H9 (cell line): ENCODE results near the gene SLC7A4. TPM values are rescaled to one million over a fixed set of nuclear protein-coding genes. Genes with fewer than 3 reads are reported as not detected.

Source experiments
- DNase-seq: peaks from one replicate; pipeline ENCODE4 v3.0.0-alpha.2; 2017
- H2AFZ ChIP-seq: one replicate; pipeline ENCODE4 v1.6.1; 2013; ENCODE audit warnings: mild to moderate bottlenecking, low read length, control low read depth, moderate library complexity
- H2AK5ac ChIP-seq: 2 replicates; pipeline ENCODE4 v1.6.1; 2013; ENCODE audit warnings: low read length, control low read depth, mixed read lengths; ENCODE audit not compliant: insufficient read length
- H2BK120ac ChIP-seq: one replicate; pipeline ENCODE4 v1.6.1; 2013; ENCODE audit warnings: low read depth, mild to moderate bottlenecking, low read length, control low read depth, inconsistent platforms; ENCODE audit not compliant: poor library complexity, severe bottlenecking
- H2BK12ac ChIP-seq: 2 replicates; pipeline ENCODE4 v1.6.1; 2013; ENCODE audit warnings: low read length, control low read depth, mixed read lengths, low read depth; ENCODE audit not compliant: insufficient read length
- H2BK15ac ChIP-seq: 2 replicates; pipeline ENCODE4 v1.6.1; 2013; ENCODE audit warnings: low read depth, low read length, control low read depth
- H2BK20ac ChIP-seq: one replicate; pipeline ENCODE4 v1.6.1; 2013; ENCODE audit warnings: low read depth, mild to moderate bottlenecking, low read length, control low read depth, inconsistent platforms; ENCODE audit not compliant: poor library complexity, severe bottlenecking
- H2BK5ac ChIP-seq: 2 replicates; pipeline ENCODE4 v1.6.1; 2013; ENCODE audit warnings: low read length, control low read depth, mixed read lengths; ENCODE audit not compliant: insufficient read length
- H3K14ac ChIP-seq: 2 replicates; pipeline ENCODE4 v1.6.1; 2013; ENCODE audit warnings: low read length, control low read depth; ENCODE audit not compliant: insufficient read depth
- H3K18ac ChIP-seq: 2 replicates; pipeline ENCODE4 v1.6.1; 2013; ENCODE audit warnings: low read depth, mild to moderate bottlenecking, mixed read lengths, low read length, control low read depth; ENCODE audit not compliant: insufficient read length
- H3K23ac ChIP-seq: 2 replicates; pipeline ENCODE4 v1.6.1; 2013; ENCODE audit warnings: low read length, control low read depth, mixed read lengths, low read depth; ENCODE audit not compliant: insufficient read length
- H3K23me2 ChIP-seq: 2 replicates; pipeline ENCODE4 v1.6.1; 2013; ENCODE audit warnings: low read depth, mild to moderate bottlenecking, mixed read lengths, low read length, control low read depth; ENCODE audit not compliant: insufficient read length, poor library complexity, severe bottlenecking
- H3K27ac ChIP-seq: 2 replicates; pipeline ENCODE4 v1.5.1; 2013; ENCODE audit warnings: low read length, control low read depth, mixed read lengths, low read depth; ENCODE audit not compliant: insufficient read length
- H3K27me3 ChIP-seq: 2 replicates; pipeline ENCODE4 v1.6.1; 2013; ENCODE audit warnings: low read length, control low read depth, inconsistent platforms; ENCODE audit not compliant: insufficient read depth
- H3K4ac ChIP-seq: 2 replicates; pipeline ENCODE4 v1.6.1; 2013; ENCODE audit warnings: low read depth, mild to moderate bottlenecking, control low read depth, inconsistent platforms, low read length, moderate library complexity
- H3K4me1 ChIP-seq: 2 replicates; pipeline ENCODE4 v1.6.1; 2013; ENCODE audit warnings: low read length, control low read depth, inconsistent platforms; ENCODE audit not compliant: insufficient read depth
- H3K4me2 ChIP-seq: 2 replicates; pipeline ENCODE4 v1.6.1; 2013; ENCODE audit warnings: low read length, control low read depth, mixed read lengths; ENCODE audit not compliant: insufficient read length, insufficient read depth
- H3K56ac ChIP-seq: 2 replicates; pipeline ENCODE4 v1.6.1; 2013; ENCODE audit warnings: low read depth, mild to moderate bottlenecking, mixed read lengths, low read length, control low read depth; ENCODE audit not compliant: insufficient read length
- H3K79me1 ChIP-seq: 2 replicates; pipeline ENCODE4 v1.6.1; 2013; ENCODE audit warnings: low read depth, mild to moderate bottlenecking, moderate library complexity, low read length, control low read depth, inconsistent platforms; ENCODE audit not compliant: insufficient read depth, poor library complexity, severe bottlenecking
- H3K79me2 ChIP-seq: 2 replicates; pipeline ENCODE4 v1.6.1; 2013; ENCODE audit warnings: low read length, control low read depth, inconsistent platforms; ENCODE audit not compliant: insufficient read depth
- H3K9ac ChIP-seq: 2 replicates; pipeline ENCODE4 v1.6.1; 2013; ENCODE audit warnings: low read length, control low read depth, mixed read lengths; ENCODE audit not compliant: insufficient read length; ENCODE audit errors: extremely low read depth
- H3K9me3 ChIP-seq: one replicate; pipeline ENCODE4 v1.6.1; 2013; ENCODE audit warnings: low read depth, low read length, inconsistent platforms; ENCODE audit not compliant: control insufficient read depth
- H3T11ph ChIP-seq: one replicate; pipeline ENCODE4 v1.6.1; 2013; ENCODE audit warnings: mild to moderate bottlenecking, low read length, control low read depth, inconsistent platforms
- H4K20me1 ChIP-seq: one replicate; pipeline ENCODE4 v1.6.1; 2013; ENCODE audit not compliant: control insufficient read depth, insufficient read length, insufficient read depth
- H4K5ac ChIP-seq: 2 replicates; pipeline ENCODE4 v1.6.1; 2013; ENCODE audit warnings: low read depth, mild to moderate bottlenecking, mixed read lengths, low read length, control low read depth; ENCODE audit not compliant: insufficient read length
- H4K8ac ChIP-seq: replicated peaks from 2 replicates; pipeline ENCODE4 v1.6.1; 2013; ENCODE audit warnings: low read length, control low read depth, mixed read lengths, low read depth; ENCODE audit not compliant: insufficient read length
- H4K91ac ChIP-seq: 2 replicates; pipeline ENCODE4 v1.6.1; 2013; ENCODE audit warnings: low read depth, mild to moderate bottlenecking, moderate library complexity, mixed read lengths, low read length, control low read depth; ENCODE audit not compliant: insufficient read length
- H3K27ac Mint-ChIP-seq, 3 experiments: 2 replicates in 2 of 3; 3 replicates in 1 of 3; pipeline ENCODE4 v1.8.0; 2020 to 2021; ENCODE audit warnings: mixed read lengths in 3 of 3, mild to moderate bottlenecking in 1 of 3, moderate library complexity in 1 of 3
- H3K27me3 Mint-ChIP-seq: 2 replicates; pipeline ENCODE4 v1.8.0; 2021; ENCODE audit warnings: low read depth, mild to moderate bottlenecking, moderate library complexity, mixed read lengths
- H3K36me3 Mint-ChIP-seq, 3 experiments: 2 replicates in 2 of 3; 3 replicates in 1 of 3; pipeline ENCODE4 v1.8.0; 2020 to 2021; ENCODE audit warnings: low read depth in 3 of 3, mixed read lengths in 3 of 3; ENCODE audit not compliant: insufficient read depth in 1 of 3
- H3K4me1 Mint-ChIP-seq, 2 experiments: 2 replicates each; pipeline ENCODE4 v1.8.0; 2020; ENCODE audit warnings: mixed read lengths in 2 of 2
- H3K4me3 Mint-ChIP-seq, 2 experiments: 2 replicates in 1 of 2; 3 replicates in 1 of 2; pipeline ENCODE4 v1.8.0; 2020 to 2021; ENCODE audit warnings: mild to moderate bottlenecking in 2 of 2, mixed read lengths in 2 of 2, moderate library complexity in 1 of 2
- H3K9me3 Mint-ChIP-seq, 2 experiments: 2 replicates in 1 of 2; 3 replicates in 1 of 2; pipeline ENCODE4 v1.8.0; 2020; ENCODE audit warnings: mild to moderate bottlenecking in 2 of 2, mixed read lengths in 2 of 2, moderate library complexity in 1 of 2
- CTCF ChIP-seq: fragments of 200-600 bp; sonication (generic); conservative IDR thresholded peaks from 3 replicates; pipeline ENCODE4 v1.8.0; 2021; ENCODE audit warnings: antibody characterized with exemption, mild to moderate bottlenecking
- WGBS: extraction: QIAGEN DNeasy Blood & Tissue Kit; methylation state at CpG from one replicate; pipeline ENCODE4 v1.1.7; 2013; ENCODE audit warnings: missing lambda C conversion rate, low lambda C conversion rate, mixed read lengths; ENCODE audit not compliant: insufficient read length; ENCODE audit errors: extremely low coverage; 5-methylcytosine and 5-hydroxymethylcytosine counted together
- total RNA-seq: library from RNA; stranded (reverse); gene quantifications from 2 replicates; pipeline ENCODE4 v1.2.1, GENCODE V29; 2021

The SLC7A4 gene
- total RNA-seq, 1 experiment from 2014 or later, result 0.09 TPM

- Histone ChIP-seq H3K9ac (no peak overlapping the region), H2BK120ac (no peak overlapping the region), H3K14ac (no peak overlapping the region), H3K27me3 (no peaks in the 10 kb centered on the region), H3K23me2 (no peaks in the 10 kb centered on the region), H3K4me1 (no peaks in the 10 kb centered on the region), H2BK15ac (no peak overlapping the region), H3K4me2 (no peak overlapping the region), H3K79me1 (no peaks in the 10 kb centered on the region), H4K91ac (no peak overlapping the region), H4K5ac (no peak overlapping the region), H3K56ac (no peak overlapping the region), H4K20me1 (no peaks in the 10 kb centered on the region), H3K79me2 (no peaks in the 10 kb centered on the region), H2AK5ac (no peak overlapping the region), H2BK20ac (no peak overlapping the region), H3K27ac (no peak overlapping the region), H3K23ac (no peak overlapping the region), H4K8ac (no peak overlapping the region), H2AFZ (no peak overlapping the region), H3K9me3 (no peaks in the 10 kb centered on the region), H2BK12ac (no peak overlapping the region), H2BK5ac (no peak overlapping the region), H3T11ph (no peak overlapping the region), H3K18ac (no peak overlapping the region), H3K4ac (no peak overlapping the region)
- no peak; the same call in 2 of the 3 replicates for TF ChIP-seq CTCF
- Mint-ChIP-seq H3K27me3 (peaks cover 14% of the 10 kb centered on the region), H3K4me3 (no peak overlapping the region), H3K4me1 (no peaks in the 10 kb centered on the region), H3K27ac (no peak overlapping the region), H3K36me3 (no peaks in the 10 kb centered on the region; a peak in 1 of 7 replicates), H3K9me3 (peaks cover 0 to 2% of the 10 kb centered on the region in 2 experiments; a peak in 1 of 5 replicates)
- DNase-seq, result no peak
- no CpG with 5 or more reads among the region's 4 CpGs for WGBS
Measured at GRCh38 chr22:21068681-21069276, 36.4 kb upstream of the SLC7A4 start.
